DND-41 (cell line): ENCODE measurements around the gene SETBP1.
A peak's percentile ranks its signal among the peaks of the same experiment; 100 is the strongest.

Experiments
- ATAC-seq: fragments of 200-7000 bp; cut with Tn5 transposase; 3 replicates; pipeline ENCODE4 v1.9.1; 2021; ENCODE audit warnings: low read depth; ENCODE audit not compliant: insufficient read depth
- DNase-seq: peaks from one replicate; pipeline ENCODE4 v3.0.0-alpha.2; 2020
- H2AFZ ChIP-seq: 2 replicates; pipeline ENCODE4 v1.6.0; 2012; ENCODE audit warnings: low read depth, low read length
- H3K27ac ChIP-seq: 2 replicates; pipeline ENCODE4 v1.5.1; 2012; ENCODE audit warnings: low read length, inconsistent platforms
- H3K27me3 ChIP-seq: fragments of 200-600 bp; sonication (generic); 2 replicates; pipeline ENCODE4 v1.6.0; 2012; ENCODE audit warnings: low read length, mild to moderate bottlenecking, inconsistent platforms; ENCODE audit not compliant: insufficient read depth, poor library complexity
- H3K36me3 ChIP-seq: 2 replicates; pipeline ENCODE4 v1.5.1; 2012; ENCODE audit warnings: low read length, inconsistent platforms; ENCODE audit not compliant: insufficient read depth
- H3K4me1 ChIP-seq: 2 replicates; pipeline ENCODE4 v1.5.1; 2012; ENCODE audit warnings: mild to moderate bottlenecking, low read length; ENCODE audit not compliant: insufficient read depth
- H3K4me2 ChIP-seq: 2 replicates; pipeline ENCODE4 v1.6.0; 2012; ENCODE audit warnings: mild to moderate bottlenecking, moderate library complexity, low read length, inconsistent platforms; ENCODE audit not compliant: insufficient read depth
- H3K4me3 ChIP-seq, 2 experiments: fragments of 200-600 bp in 1 of 2; shearing (Covaris generic) in 1 of 2; 2 replicates each; pipeline ENCODE4 v1.5.1; 2012 to 2016; ENCODE audit warnings: inconsistent platforms in 2 of 2, low read length in 2 of 2, mild to moderate bottlenecking in 2 of 2, low read depth in 1 of 2, moderate library complexity in 1 of 2
- H3K79me2 ChIP-seq: 2 replicates; pipeline ENCODE4 v1.6.0; 2012; ENCODE audit warnings: low read length, inconsistent platforms; ENCODE audit not compliant: insufficient read depth
- H3K9ac ChIP-seq: 2 replicates; pipeline ENCODE4 v1.6.0; 2012; ENCODE audit warnings: low read depth, mild to moderate bottlenecking, inconsistent platforms, low read length, moderate library complexity
- H3K9me3 ChIP-seq: 2 replicates; pipeline ENCODE4 v1.5.1; 2012; ENCODE audit warnings: low read length, moderate library complexity, mild to moderate bottlenecking, inconsistent platforms; ENCODE audit not compliant: insufficient read depth, severe bottlenecking
- H4K20me1 ChIP-seq: 2 replicates; pipeline ENCODE4 v1.6.0; 2012; ENCODE audit warnings: low read length; ENCODE audit not compliant: insufficient read depth
- CTCF ChIP-seq: IDR thresholded peaks from 2 replicates; pipeline ENCODE4 v1.5.1; 2012; ENCODE audit warnings: borderline replicate concordance, low read length, moderate library complexity, mild to moderate bottlenecking; ENCODE audit not compliant: poor library complexity, severe bottlenecking; ENCODE audit errors: extremely low read depth
- EZH2 ChIP-seq: IDR thresholded peaks from 3 replicates; pipeline ENCODE4 v1.6.1; 2012; ENCODE audit warnings: borderline replicate concordance, low read depth, mild to moderate bottlenecking, moderate library complexity, low read length, inconsistent platforms; ENCODE audit not compliant: severe bottlenecking

Gene SETBP1

GRCh38 chr18:44673256-44673880 lies 7.3 kb upstream of the SETBP1 start:
- Histone ChIP-seq H3K9ac (no peak overlapping the region), H3K27ac (no peak overlapping the region), H3K4me3 (no peak overlapping the region), H3K79me2 (no peaks in the 10 kb centered on the region), H3K36me3 (no peaks in the 10 kb centered on the region), H3K4me1 (0 out of 2 replicates have a peak, but pooled peaks cover under 1% of the 10 kb centered on the region), H3K27me3 (no peaks in the 10 kb centered on the region), H2AFZ (no peak overlapping the region), H3K9me3 (no peaks in the 10 kb centered on the region), H3K4me2 (no peak overlapping the region), H4K20me1 (no peaks in the 10 kb centered on the region)
- ATAC-seq: no peak
- TF ChIP-seq EZH2 (no peak), CTCF (no peak)
- DNase-seq: no peak

GRCh38 chr18:44677933-44678332 lies 2.8 kb upstream of the SETBP1 start:
- DNase-seq (no peak), ATAC-seq (no peak)
- Histone ChIP-seq H3K36me3 (no peaks in the 10 kb centered on the region), H3K9ac (no peak overlapping the region), H3K4me3 (no peak overlapping the region), H4K20me1 (no peaks in the 10 kb centered on the region), H3K4me2 (no peak overlapping the region), H3K27me3 (peaks cover 33% of the 10 kb centered on the region), H2AFZ (no peak overlapping the region), H3K9me3 (no peaks in the 10 kb centered on the region), H3K27ac (no peak overlapping the region), H3K79me2 (no peaks in the 10 kb centered on the region), H3K4me1 (peaks cover 31% of the 10 kb centered on the region)
- no peak for TF ChIP-seq CTCF
- TF ChIP-seq EZH2: no peak

- H3K4me3 ChIP-seq: peak overlapping the region in 1 of 2 experiments; percentile 66; a peak in 1 of 4 replicates
- H3K9me3 ChIP-seq: no peaks in the 10 kb centered on the region
- H3K27ac ChIP-seq: no peak overlapping the region
- H3K4me2 ChIP-seq: peak overlapping the region; percentile 80
- ATAC-seq (no peak), DNase-seq (no peak)
- no peaks in the 10 kb centered on the region for H3K36me3 ChIP-seq
- no peaks in the 10 kb centered on the region for H3K79me2 ChIP-seq
- no peak overlapping the region for H2AFZ ChIP-seq
- H3K27me3 ChIP-seq: peaks cover 33% of the 10 kb centered on the region
- TF ChIP-seq EZH2 (no peak), CTCF (no peak)
- H3K9ac ChIP-seq: peak overlapping the region; percentile 72; the same call in 1 of the 2 replicates
- H3K4me1 ChIP-seq: peaks cover 32% of the 10 kb centered on the region
- H4K20me1 ChIP-seq: no peaks in the 10 kb centered on the region
Measured at GRCh38 chr18:44678725-44679055, 2.0 kb upstream of the SETBP1 start.
